C4-2B (cell line): Measurements from ENCODE around the gene IL17RB.

Experiments used
- ZFX ChIP-seq: fragments of 450-650 bp; IDR thresholded peaks from 2 replicates; pipeline ENCODE4 v1.6.1; 2017
- TF ChIP-seq, protein P1 (sequence below): fragments of 450-650 bp; conservative IDR thresholded peaks from 2 replicates; pipeline ENCODE4 v1.5.1; 2017; ENCODE audit warnings: mild to moderate bottlenecking

DNA sequence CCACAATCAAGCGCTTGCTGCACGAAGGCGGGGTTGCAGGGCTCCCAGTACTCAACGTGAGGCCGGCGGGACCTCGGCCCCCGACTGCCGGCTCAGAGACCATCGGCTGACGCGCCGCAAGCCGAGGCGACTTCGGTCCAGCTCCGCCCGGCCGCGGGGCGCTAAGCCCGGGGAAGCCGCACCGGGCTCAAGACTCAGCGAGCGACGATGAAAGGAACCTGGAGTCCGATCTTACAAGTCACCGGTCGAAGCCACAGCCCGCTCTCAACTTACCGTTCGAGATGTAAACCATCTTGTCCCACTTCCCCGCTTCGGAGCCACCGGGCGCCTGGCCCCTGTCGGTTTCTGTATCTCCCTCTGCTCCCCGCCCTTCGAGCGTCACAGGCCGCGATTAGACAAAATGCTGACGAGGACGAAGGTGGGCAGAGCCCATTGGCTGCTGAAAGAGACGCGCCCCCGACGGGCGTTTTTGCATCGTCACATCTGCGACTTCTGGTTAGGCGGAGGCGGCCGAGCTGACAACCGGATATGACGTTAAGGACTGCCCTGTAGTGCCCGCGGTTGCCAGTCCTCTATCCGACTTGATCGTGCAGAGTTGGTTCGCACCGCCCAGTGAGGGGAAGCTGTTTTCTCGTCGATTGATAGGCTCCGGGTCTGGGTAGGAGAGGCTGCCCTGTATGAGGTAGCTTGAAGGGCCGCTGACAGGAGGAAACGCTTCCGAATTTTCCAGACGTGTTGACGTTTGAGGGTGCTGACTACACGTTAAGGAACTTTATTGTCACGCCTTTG is 45.3 kb downstream of the IL17RB start, which contains the start of gene SELENOK:
- TF ChIP-seq, protein P1, sequence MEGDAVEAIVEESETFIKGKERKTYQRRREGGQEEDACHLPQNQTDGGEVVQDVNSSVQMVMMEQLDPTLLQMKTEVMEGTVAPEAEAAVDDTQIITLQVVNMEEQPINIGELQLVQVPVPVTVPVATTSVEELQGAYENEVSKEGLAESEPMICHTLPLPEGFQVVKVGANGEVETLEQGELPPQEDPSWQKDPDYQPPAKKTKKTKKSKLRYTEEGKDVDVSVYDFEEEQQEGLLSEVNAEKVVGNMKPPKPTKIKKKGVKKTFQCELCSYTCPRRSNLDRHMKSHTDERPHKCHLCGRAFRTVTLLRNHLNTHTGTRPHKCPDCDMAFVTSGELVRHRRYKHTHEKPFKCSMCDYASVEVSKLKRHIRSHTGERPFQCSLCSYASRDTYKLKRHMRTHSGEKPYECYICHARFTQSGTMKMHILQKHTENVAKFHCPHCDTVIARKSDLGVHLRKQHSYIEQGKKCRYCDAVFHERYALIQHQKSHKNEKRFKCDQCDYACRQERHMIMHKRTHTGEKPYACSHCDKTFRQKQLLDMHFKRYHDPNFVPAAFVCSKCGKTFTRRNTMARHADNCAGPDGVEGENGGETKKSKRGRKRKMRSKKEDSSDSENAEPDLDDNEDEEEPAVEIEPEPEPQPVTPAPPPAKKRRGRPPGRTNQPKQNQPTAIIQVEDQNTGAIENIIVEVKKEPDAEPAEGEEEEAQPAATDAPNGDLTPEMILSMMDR: no peak
- no peak for TF ChIP-seq ZFX
